Measurements from ENCODE around the gene HECTD1.
"Not testable (repeated sequence)": the region's sequence is repeated elsewhere in the genome, so short reads cannot be mapped to it uniquely, and the experiment has no call there.

HECTD1 gene

DNA sequence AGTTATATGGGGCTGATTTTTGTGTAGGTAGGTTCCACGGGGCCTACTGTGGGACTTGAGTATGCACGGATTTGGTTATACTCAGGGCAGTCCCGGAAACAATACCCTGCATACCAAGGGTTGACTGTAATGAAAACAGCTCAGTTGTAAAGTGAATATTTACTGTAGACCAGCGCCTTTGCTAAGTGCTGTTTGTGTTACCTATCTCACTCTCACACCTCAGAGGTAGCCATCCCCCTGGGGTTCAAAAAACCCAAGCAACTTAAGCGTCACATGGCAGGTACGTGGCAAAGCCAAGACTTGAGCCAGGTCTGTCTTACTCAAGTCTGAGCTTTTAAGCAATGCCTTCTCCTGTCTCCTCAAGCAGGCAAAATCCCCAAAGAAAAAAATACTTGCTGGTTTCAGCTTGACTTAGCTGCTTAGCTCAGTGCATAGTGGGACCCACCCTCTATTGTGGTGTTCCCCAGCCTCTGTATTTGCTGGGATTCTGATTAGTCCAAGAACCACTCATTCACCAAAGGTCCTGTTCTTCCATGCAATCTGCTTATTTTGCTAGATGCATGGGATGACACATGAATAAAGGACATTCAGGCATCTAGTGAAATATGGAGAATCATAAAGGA is 147.2 kb downstream of the HECTD1 start:
- no peak for TF ChIP-seq POLR2A (IDR thresholded peaks at IDR 0.05; ENCODE audit: low read depth, low read length)
- FAIRE-seq (no peak), DNase-seq (ENCODE audit: insufficient read length, low spot score) (no peak)

DNA sequence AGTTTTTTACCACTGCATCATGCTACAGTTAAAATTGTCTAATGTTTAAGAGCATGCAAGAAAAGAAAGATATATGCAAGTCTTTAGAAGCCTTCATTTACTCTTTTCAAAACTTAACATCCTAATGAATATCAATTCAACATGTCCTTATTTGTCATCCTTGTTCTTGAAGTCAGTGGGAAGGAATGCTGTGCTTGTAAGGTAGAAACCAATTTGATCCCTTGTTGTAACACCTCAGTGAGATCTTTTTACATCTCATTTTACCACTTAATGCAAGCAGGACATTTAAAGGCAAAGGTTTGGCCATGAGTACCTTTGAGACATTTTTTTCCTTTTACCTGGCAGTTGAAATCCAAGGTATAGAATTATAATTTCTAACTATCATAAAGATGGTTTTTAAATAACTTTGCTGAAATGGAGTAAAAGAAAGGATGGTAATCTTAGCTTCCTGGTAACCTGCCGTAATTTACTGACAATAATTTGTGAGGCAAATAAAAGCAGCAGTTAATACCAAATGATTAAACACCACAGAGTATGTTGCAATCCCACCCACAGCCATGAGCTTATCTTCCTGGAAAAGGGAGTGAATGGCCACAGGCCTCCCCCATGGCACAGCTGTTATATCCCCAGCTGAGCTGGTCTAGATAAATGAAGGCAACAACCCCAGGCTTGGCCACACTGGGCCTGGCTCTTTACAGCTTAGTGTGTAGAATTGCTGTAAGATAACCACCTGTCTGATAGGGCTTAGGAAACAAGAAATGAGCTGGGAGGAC is 148.3 kb downstream of the HECTD1 start:
- no peak for TF ChIP-seq POLR2A (IDR thresholded peaks at IDR 0.05; ENCODE audit: low read depth, low read length)
- FAIRE-seq = no peak
- DNase-seq (ENCODE audit: insufficient read length, low spot score) = no peak

DNA sequence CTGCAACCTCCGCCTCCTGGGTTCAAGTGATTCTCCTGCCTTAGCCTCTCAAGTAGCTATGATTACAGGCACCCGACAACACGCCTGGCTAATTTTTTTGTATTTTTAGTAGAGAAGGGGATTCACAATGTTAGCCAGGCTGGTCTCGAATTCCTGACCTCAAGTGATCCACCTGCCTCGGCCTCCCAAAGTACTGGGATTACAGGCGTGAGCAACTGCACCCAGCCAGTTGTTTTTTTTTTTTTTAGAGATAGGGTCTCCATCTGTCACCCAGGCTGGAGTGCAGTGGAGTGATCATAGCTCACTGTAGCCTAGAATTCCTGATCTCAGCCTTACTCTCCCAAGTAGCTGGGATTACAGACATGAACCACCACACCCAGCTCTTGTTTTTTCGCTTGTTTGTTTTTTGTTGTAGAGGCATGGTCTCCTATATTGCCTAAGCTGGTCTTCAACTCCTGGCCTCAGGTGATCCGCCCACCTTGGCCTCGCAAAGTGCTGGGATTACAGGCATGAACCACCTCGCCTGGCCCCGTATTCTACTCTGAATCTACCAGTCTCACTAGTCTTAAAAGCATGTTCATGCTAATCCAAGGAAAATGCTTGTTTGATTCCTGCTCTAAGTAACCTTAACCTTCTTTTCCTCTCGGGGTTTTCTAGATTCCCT is 149.8 kb downstream of the HECTD1 start:
- TF ChIP-seq POLR2A (IDR thresholded peaks at IDR 0.05; ENCODE audit: low read depth, low read length) = no peak
- DNase-seq (ENCODE audit: insufficient read length, low spot score) (no peak), FAIRE-seq (no peak)

DNA sequence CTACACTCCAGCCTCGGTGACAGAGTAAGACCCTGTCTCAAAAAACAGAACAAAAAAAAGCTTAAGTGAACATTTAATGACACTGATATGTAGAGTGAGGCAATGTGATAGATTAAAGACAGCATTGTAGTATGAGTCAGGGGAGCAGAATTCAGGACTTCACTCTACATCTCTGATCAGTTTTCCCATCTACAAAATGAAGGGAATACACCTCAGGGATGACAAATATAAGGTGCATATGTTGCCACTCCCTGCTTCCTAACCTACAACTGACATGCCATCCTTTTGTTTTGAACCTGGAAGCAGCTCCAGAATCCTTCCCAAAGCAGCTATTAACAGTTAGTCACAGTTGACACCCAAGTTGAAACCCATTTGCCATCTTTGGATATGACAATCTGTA is 150.6 kb downstream of the HECTD1 start:
- no peak for TF ChIP-seq POLR2A (IDR thresholded peaks at IDR 0.05; ENCODE audit: low read depth, low read length)
- no peak for DNase-seq (ENCODE audit: insufficient read length, low spot score)
- no peak for FAIRE-seq

DNA sequence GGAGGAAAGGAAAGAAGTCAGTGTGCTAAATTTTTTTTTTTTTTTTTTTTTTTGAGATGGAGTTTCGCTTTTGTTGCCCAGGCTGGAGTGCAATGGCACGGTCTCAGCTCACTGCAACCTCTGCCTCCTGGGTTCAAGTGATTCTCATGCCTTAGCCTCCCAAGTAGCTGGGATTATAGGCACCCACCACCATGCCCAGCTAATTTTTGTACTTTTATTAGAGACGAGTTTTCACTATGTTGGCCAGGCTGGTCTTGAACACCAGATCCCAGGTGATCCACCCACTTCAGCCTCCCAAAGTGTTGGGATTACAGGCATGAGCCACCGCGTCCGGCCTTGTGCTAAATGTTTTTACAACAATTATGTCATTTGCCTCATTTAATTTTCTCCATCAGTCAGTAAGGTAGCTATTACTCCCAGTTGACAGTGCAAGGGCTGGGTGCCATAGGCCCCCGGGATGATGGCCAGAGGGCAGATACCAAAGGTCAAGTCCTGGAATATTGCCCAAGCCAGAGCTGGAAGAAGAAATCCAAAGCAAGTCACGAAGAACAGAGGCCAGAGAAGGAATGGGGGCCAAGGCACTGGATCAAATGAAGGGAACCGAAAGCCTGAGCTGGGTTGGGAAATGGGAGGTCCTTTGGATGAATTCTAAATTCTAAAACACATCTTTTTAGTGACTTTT is 154.5 kb downstream of the HECTD1 start:
- FAIRE-seq; DNase-seq (ENCODE audit: insufficient read length, low spot score): not testable (repeated sequence)

DNA sequence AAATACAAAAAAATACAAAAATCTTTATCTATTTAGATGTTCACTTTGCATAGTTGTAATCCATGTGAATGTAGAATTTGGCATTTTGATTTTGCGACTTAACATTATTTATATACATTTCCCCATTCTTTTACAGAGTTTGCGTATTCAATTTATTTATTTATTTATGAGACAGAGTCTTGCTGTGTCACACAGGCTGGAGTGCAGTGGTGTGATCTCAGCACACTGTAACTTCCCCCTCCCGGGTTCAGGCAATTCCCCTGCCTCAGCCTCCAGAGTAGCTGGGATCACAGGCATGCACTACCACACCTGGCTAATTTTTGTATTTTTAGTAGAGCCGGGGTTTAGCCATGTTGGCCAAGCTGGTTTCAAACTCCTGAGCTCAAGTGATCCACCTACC is 156.1 kb downstream of the HECTD1 start:
- DNase-seq (ENCODE audit: insufficient read length, low spot score) = no peak
- TF ChIP-seq POLR2A (IDR thresholded peaks at IDR 0.05; ENCODE audit: low read depth, low read length) = no peak
- no peak for FAIRE-seq

DNA sequence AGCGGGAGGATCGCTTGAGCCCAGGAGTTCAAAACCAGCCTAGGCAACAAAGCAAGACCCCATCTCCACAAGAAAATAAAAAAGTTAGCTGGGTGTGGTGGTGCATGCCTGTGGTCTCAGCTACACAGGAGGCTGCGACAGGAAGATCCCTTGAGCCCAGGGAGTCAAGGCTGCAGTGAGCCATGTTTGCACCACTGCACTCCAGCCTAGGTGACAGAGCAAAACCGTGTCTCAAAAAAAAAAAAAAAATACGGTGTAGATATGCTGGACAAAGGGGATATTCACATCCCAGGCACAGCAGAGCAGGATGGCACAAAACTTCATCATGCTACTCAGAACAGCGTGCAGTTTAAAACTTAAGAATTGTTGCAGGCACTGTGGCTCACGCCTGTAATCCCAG is 156.6 kb downstream of the HECTD1 start:
- no peak for FAIRE-seq

More for the DNA sequence above, 156.6 kb downstream of the HECTD1 start:
- TF ChIP-seq POLR2A (IDR thresholded peaks at IDR 0.05; ENCODE audit: low read depth, low read length) = no peak
- no peak for DNase-seq (ENCODE audit: insufficient read length, low spot score)

All from H54 (cell line).